CD4-positive, CD25-positive, alpha-beta regulatory T cell (primary cell): Measurements from ENCODE around the gene BEGAIN. TPM values are rescaled to one million over a fixed set of nuclear protein-coding genes. Genes with fewer than 3 reads are reported as not detected.

ENCODE experiments used
- ATAC-seq, 2 donors: fragments of 150-1000 bp; cut with Tn5 transposase; one replicate each; pipeline ENCODE4 v1.10.0; 2021; ENCODE audit warnings: low read depth in 2 of 2, moderate number of reproducible peaks in 2 of 2, moderate library complexity in 1 of 2
- DNase-seq, 3 donors: peaks; one replicate each; pipeline versions ENCODE4 v3.0.0 to v3.0.0-alpha.2; 2012 to 2022; ENCODE audit warnings: mixed read lengths in 1 of 3
- H3K27ac ChIP-seq: one replicate; pipeline ENCODE4 v1.7.0; 2013; ENCODE audit warnings: mild to moderate bottlenecking, low read length; ENCODE audit not compliant: insufficient read depth, poor library complexity, severe bottlenecking
- H3K27me3 ChIP-seq: one replicate; pipeline ENCODE4 v1.7.0; 2013; ENCODE audit warnings: low read length; ENCODE audit not compliant: control insufficient read depth, insufficient read depth
- H3K36me3 ChIP-seq: one replicate; pipeline ENCODE4 v1.7.0; 2013; ENCODE audit warnings: mild to moderate bottlenecking, low read length, moderate library complexity; ENCODE audit not compliant: control insufficient read depth, insufficient read depth
- H3K4me1 ChIP-seq: 2 replicates; pipeline ENCODE4 v1.7.0; 2013; ENCODE audit warnings: mild to moderate bottlenecking, low read length; ENCODE audit not compliant: insufficient read depth, control insufficient read depth, poor library complexity, severe bottlenecking
- H3K4me3 ChIP-seq: one replicate; pipeline ENCODE4 v1.7.0; 2013; ENCODE audit warnings: low read depth, mild to moderate bottlenecking, low read length, moderate library complexity
- H3K9me3 ChIP-seq, 2 experiments: 1 replicate in 1 of 2; 2 replicates in 1 of 2; pipeline ENCODE4 v1.7.0; 2013; ENCODE audit warnings: low read length in 2 of 2, mild to moderate bottlenecking in 1 of 2, moderate library complexity in 1 of 2; ENCODE audit not compliant: control insufficient read depth in 2 of 2
- H3K27ac Mint-ChIP-seq, 3 donors: one replicate each; pipeline ENCODE4 v1.8.0; 2020 to 2022; ENCODE audit warnings: mild to moderate bottlenecking in 3 of 3, mixed read lengths in 3 of 3, moderate library complexity in 2 of 3
- H3K27me3 Mint-ChIP-seq: one replicate; pipeline ENCODE4 v1.8.0; 2022; ENCODE audit warnings: mild to moderate bottlenecking, mixed read lengths
- H3K36me3 Mint-ChIP-seq: one replicate; pipeline ENCODE4 v1.8.0; 2020; ENCODE audit warnings: mixed read lengths
- H3K4me1 Mint-ChIP-seq, 4 donors: one replicate each; pipeline ENCODE4 v1.8.0; 2020 to 2022; ENCODE audit warnings: mixed read lengths in 4 of 4, mild to moderate bottlenecking in 1 of 4
- H3K4me3 Mint-ChIP-seq, 4 donors: one replicate each; pipeline ENCODE4 v1.8.0; 2020 to 2022; ENCODE audit warnings: mild to moderate bottlenecking in 4 of 4, mixed read lengths in 4 of 4, moderate library complexity in 3 of 4
- H3K9me3 Mint-ChIP-seq, 7 donors: one replicate each; pipeline ENCODE4 v1.8.0; 2020 to 2022; ENCODE audit warnings: mixed read lengths in 7 of 7, mild to moderate bottlenecking in 3 of 7, moderate library complexity in 2 of 7
- polyA plus RNA-seq, 4 donors: library from polyadenylated mRNA; unstranded; fragments of 300-500 nt; fragmentation: Illumina TruSeq; gene quantifications; one replicate each; pipeline ENCODE4 v1.2.3, GENCODE V29; 2021
- total RNA-seq: library from RNA; stranded (reverse); gene quantifications from one replicate; pipeline ENCODE4 v1.2.3, GENCODE V29; 2022

BEGAIN gene
- total and polyA plus RNA-seq, 5 donors from 2014 or later: 0.29 to 1.3 (median 0.50) TPM; not detected in 1

DNA sequence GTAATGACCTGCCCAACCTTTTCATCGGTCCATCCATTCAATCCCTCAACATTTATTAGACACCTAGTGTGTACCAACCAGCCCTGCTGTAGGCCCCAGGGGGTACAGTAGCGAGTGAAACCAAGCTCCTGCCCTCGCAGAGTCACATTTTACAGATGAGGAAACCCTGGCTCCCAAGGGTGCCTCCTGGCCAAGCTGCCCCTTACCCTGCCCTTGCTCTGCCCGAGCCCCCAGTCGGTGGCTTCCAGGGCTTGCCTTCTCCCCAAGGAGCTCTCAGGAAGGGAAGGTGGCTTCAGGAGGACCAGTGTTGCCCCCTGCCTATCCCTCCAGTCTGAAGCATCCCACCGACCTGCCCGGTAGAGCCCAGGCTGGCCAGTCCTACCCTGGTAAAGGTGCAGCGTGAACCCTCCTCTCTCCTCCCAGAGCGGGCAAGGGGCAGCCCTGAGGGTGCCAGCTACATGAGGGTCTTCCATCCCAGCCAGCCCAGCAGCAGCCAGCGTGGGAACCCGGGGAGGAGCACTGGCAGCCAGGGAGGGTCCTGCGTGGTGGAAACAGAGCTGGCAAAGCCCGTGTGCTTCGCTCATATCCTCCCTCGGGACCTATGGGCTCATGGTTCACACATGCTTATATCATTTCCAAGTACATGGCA, 670 bp upstream of the BEGAIN start:
- H3K27ac Mint-ChIP-seq: no peak overlapping the region
- H3K4me1 ChIP-seq: peaks cover 10% of the 10 kb centered on the region
- no peaks in the 10 kb centered on the region for H3K36me3 ChIP-seq
- H3K4me3 Mint-ChIP-seq: peak overlapping the region in 2 of 4 donors; percentile 44 to 79
- DNase-seq: no peak
- no peaks in the 10 kb centered on the region for H3K9me3 ChIP-seq
- H3K36me3 Mint-ChIP-seq: no peaks in the 10 kb centered on the region
- H3K27me3 ChIP-seq: peaks cover 3% of the 10 kb centered on the region
- peaks cover 0 to 7% (median 1%) of the 10 kb centered on the region in 4 donors for H3K4me1 Mint-ChIP-seq
- no peak overlapping the region for H3K4me3 ChIP-seq
- no peak overlapping the region for H3K27ac ChIP-seq
- ATAC-seq: no peak
- no peaks in the 10 kb centered on the region for H3K9me3 Mint-ChIP-seq
- H3K27me3 Mint-ChIP-seq: peaks cover 31% of the 10 kb centered on the region

DNA sequence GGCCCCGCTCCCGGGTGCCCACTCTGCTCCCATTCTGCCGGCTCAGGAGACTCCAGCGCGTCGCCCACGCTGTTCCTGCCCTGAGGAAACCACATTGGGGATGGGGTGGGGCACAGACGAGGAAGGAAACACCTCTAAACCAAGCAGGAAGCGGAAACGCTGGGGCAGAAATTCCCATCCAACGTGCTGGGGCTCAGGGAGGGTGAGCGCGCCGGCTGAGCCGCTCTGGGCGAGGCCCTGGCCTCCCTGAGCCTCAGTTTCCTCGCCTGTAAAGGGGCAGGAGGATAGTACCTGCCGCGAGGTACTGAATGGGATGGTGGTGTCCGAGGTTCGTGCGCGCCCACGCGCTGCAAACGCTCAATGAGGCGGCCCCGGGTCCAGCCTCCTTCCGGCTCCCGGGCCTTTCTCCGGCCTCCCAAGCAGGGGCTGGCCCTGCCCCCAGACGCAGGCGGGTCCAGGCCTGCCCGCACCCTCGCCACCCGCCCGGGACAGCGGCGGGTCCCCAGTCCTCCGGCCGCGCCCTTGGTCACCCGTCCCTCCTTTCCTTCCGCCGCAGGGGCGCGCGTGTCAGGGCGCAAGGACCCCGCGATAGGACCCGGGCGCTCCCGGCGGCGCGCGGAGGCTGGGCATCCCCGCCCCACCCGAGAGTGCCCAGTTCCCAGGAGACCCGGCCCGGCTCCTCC, 673 bp downstream of the BEGAIN start:
- H3K27me3 Mint-ChIP-seq: peaks cover 31% of the 10 kb centered on the region
- Histone ChIP-seq H3K4me3 (no peak overlapping the region), H3K36me3 (no peaks in the 10 kb centered on the region), H3K27ac (no peak overlapping the region), H3K9me3 (no peaks in the 10 kb centered on the region), H3K27me3 (peaks cover 3% of the 10 kb centered on the region), H3K4me1 (peaks cover 10% of the 10 kb centered on the region)
- no peaks in the 10 kb centered on the region for H3K36me3 Mint-ChIP-seq
- no peak overlapping the region for H3K27ac Mint-ChIP-seq
- H3K4me1 Mint-ChIP-seq: peaks cover 0 to 7% (median 1%) of the 10 kb centered on the region in 4 donors
- no peaks in the 10 kb centered on the region for H3K9me3 Mint-ChIP-seq
- peak in 1 of 3 donors; percentile 15 for DNase-seq
- ATAC-seq: no peak
- peak overlapping the region in 1 of 4 donors; percentile 68 for H3K4me3 Mint-ChIP-seq

DNA sequence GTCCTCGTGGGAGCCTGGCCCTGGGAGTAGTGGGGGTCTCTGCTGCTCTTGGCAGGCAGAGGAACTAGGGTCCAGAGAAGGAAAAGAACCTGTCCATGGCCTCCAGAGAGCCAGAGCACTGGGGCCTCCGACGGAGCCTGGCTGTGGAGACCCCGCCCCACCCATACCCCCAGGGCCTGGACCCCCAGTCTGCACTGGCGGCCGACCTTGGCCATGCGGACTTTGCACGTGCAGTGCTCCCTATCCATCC, 1.1 kb downstream of the BEGAIN start:
- Histone ChIP-seq H3K4me1 (peaks cover 10% of the 10 kb centered on the region), H3K36me3 (no peaks in the 10 kb centered on the region), H3K4me3 (no peak overlapping the region), H3K27me3 (peaks cover 3% of the 10 kb centered on the region), H3K9me3 (no peaks in the 10 kb centered on the region), H3K27ac (no peak overlapping the region)
- Mint-ChIP-seq H3K36me3 (no peaks in the 10 kb centered on the region), H3K27me3 (peaks cover 26% of the 10 kb centered on the region), H3K9me3 (no peaks in the 10 kb centered on the region), H3K4me1 (peaks cover 0 to 7% (median 1%) of the 10 kb centered on the region in 4 donors), H3K4me3 (peak overlapping the region in 2 of 4 donors; percentile 15 to 75), H3K27ac (no peak overlapping the region)
- ATAC-seq: no peak
- no peak for DNase-seq

DNA sequence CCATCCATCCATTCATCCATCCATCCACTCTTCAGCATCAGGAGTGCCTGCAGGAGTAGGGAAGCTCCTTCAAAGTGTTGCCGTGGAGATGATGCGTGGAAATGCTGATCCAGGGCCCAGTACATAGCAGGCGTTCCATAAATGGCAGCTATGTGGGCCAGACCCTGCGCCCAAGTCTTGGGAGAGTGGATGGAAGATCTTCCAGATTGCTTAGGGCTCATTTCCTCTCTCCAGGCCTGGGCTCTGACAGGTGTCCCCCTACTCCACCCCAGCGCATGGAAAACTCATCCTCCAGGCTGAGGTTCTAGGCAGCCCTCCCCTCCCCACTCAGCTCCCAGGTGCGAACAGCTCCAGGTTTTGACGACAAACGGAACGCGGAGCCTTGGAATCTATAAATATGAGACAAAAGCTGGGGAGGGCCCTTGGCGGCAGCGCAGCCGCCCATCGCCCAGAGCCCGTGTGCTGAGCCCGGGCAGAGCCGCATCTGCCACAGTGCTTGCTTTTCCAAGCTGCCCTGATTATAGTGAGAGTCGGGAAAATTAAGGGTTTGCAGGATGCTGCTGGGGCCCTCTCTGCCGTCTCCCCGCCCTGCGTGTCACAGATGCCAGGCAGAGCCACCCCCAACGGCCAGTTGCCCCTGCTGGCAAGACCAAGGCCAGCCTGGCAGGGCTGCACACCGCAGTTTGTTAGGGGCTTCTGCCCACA, 1.6 kb downstream of the BEGAIN start:
- Mint-ChIP-seq H3K4me1 (peaks cover 0 to 7% (median 1%) of the 10 kb centered on the region in 4 donors), H3K9me3 (no peaks in the 10 kb centered on the region), H3K4me3 (peak overlapping the region; percentile 15 to 75 (median 36)), H3K27me3 (peaks cover 24% of the 10 kb centered on the region), H3K27ac (no peak overlapping the region), H3K36me3 (no peaks in the 10 kb centered on the region)
- Histone ChIP-seq H3K4me1 (peaks cover 10% of the 10 kb centered on the region), H3K4me3 (no peak overlapping the region), H3K9me3 (no peaks in the 10 kb centered on the region), H3K27ac (no peak overlapping the region), H3K36me3 (no peaks in the 10 kb centered on the region), H3K27me3 (peaks cover 3% of the 10 kb centered on the region)
- DNase-seq: no peak
- no peak for ATAC-seq

DNA sequence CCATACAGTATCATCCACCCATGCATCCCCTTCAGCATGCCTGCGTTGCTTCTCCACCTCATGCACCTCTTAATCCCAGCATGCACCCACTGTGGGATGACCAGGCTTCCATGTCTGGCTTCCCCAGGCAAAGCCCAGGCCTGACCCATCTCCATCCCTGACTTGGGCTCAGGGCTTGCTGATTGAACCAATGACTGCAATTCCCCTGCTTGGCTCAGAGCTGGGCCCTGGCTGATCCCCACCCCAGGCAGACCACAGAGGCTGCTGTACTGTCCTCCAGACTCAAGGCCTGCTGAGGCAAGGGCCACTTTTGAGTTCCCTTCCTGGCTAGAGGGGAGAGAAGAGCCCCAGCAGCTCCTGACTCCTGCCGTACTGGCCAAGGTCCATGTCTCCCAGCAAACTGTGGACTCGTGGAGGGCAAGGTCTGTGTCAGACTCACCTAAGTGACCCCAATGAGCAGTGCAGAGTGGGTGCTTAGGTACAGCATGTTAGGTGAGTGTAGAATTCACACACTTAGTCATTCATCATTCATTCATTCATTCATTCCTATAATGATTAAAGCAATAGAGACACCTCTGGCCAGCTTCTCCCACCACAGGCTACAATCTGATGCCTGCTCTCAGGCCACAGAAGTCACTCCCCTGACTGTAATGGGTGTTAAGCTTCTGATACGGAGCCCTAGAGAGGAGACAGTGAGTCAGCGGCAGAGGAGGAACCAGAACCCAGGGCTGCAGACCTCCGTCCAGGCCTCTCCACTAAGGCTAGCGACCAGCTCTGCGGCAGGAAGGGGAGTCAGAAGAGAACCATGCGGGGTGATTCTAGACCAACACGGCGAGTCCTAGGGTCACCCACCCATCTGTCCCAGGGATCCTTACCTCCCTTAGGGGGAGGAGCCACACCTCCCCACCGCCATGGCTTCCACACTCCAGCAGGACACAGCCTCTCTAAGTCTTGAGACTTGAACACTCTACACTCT, 2.9 kb downstream of the BEGAIN start:
- H3K4me1 Mint-ChIP-seq: peaks cover 0 to 7% (median 1%) of the 10 kb centered on the region in 4 donors
- no peaks in the 10 kb centered on the region for H3K36me3 Mint-ChIP-seq
- H3K36me3 ChIP-seq: no peaks in the 10 kb centered on the region
- H3K27me3 ChIP-seq: peaks cover 3% of the 10 kb centered on the region
- H3K9me3 Mint-ChIP-seq: no peaks in the 10 kb centered on the region
- no peak for ATAC-seq
- no peak overlapping the region for H3K27ac ChIP-seq
- H3K4me1 ChIP-seq: peaks cover 10% of the 10 kb centered on the region
- no peaks in the 10 kb centered on the region for H3K9me3 ChIP-seq
- no peak for DNase-seq
- peaks cover 17% of the 10 kb centered on the region for H3K27me3 Mint-ChIP-seq
- H3K4me3 Mint-ChIP-seq: no peak overlapping the region
- no peak overlapping the region for H3K4me3 ChIP-seq
- peak overlapping the region in 1 of 3 donors; percentile 49 for H3K27ac Mint-ChIP-seq

DNA sequence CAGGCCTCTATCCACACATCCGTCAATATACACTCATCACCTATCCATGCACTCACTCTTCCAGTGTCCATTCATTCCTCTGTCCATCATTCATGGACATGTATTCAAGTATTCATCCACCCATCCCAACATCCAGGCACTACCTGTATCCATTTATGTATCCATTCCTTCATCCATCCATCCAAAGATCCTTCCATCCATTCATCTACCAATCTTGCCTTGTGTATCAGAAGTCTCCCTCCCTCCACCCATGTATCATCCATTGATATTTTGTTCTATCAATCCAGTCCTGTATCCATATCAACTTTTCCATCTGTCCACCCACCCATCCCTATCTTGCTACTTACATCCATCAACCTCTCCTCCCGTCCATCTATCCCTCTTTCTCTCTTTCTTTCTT, 4.0 kb downstream of the BEGAIN start:
- Histone ChIP-seq H3K4me1 (peaks cover 10% of the 10 kb centered on the region), H3K27ac (no peak overlapping the region), H3K4me3 (no peak overlapping the region), H3K27me3 (peaks cover 2% of the 10 kb centered on the region), H3K36me3 (no peaks in the 10 kb centered on the region), H3K9me3 (no peaks in the 10 kb centered on the region)
- H3K4me1 Mint-ChIP-seq: peaks cover 0 to 5% (median 1%) of the 10 kb centered on the region in 4 donors
- no peak for ATAC-seq
- H3K27ac Mint-ChIP-seq: no peak overlapping the region
- no peak overlapping the region for H3K4me3 Mint-ChIP-seq
- H3K9me3 Mint-ChIP-seq: no peaks in the 10 kb centered on the region
- H3K27me3 Mint-ChIP-seq: peaks cover 12% of the 10 kb centered on the region
- no peak for DNase-seq
- no peaks in the 10 kb centered on the region for H3K36me3 Mint-ChIP-seq

DNA sequence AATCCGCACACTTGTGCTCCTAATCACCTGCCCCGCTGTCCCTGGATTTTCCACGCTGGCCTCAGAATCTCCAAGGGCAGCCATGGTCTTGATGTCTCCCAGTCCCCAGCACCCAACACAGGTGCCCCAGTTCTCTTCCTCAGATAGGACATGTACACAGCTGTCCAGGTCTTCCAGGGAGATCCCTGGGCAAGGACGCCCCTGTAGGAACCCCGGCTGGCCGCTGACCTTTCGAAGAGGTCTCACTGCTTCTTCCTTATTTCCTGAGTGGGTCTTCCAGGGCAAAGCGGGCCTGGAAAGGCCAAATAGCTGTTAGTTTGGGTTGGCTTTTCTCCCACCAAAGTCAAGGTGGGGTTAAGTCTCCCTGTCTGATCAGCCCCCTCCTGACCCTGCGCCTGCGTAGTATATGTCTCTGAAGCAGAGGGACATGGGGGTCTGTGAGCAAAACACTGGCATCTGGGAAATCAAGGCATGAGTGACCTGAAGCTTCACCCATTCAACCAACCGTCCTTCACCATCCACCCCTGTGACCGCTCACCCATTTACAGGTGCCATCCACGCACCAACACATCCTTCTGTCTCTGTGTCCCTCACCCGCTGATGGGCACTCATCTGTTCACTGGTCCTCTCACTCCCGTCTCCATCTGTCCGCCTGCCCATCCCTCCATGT, 4.6 kb downstream of the BEGAIN start:
- H3K36me3 Mint-ChIP-seq: no peaks in the 10 kb centered on the region
- H3K36me3 ChIP-seq: no peaks in the 10 kb centered on the region
- no peak overlapping the region for H3K4me3 ChIP-seq
- H3K9me3 ChIP-seq: no peaks in the 10 kb centered on the region
- peaks cover 0 to 2% (median 0%) of the 10 kb centered on the region in 4 donors for H3K4me1 Mint-ChIP-seq
- H3K27ac Mint-ChIP-seq: no peak overlapping the region
- no peak overlapping the region for H3K27ac ChIP-seq
- ATAC-seq: no peak
- no peak overlapping the region for H3K4me3 Mint-ChIP-seq
- peaks cover 7% of the 10 kb centered on the region for H3K4me1 ChIP-seq
- no peaks in the 10 kb centered on the region for H3K27me3 ChIP-seq
- no peaks in the 10 kb centered on the region for H3K9me3 Mint-ChIP-seq
- DNase-seq: no peak
- H3K27me3 Mint-ChIP-seq: peaks cover 6% of the 10 kb centered on the region
